ENCODE data around the gene ENSA.
"Not testable (repeated sequence)": the region's sequence is repeated elsewhere in the genome, so short reads cannot be mapped to it uniquely, and the experiment has no call there.

GRCh38 chr1:150581437-150581836 is 48.0 kb downstream of the ENSA start:
- TF ChIP-seq, protein P1, sequence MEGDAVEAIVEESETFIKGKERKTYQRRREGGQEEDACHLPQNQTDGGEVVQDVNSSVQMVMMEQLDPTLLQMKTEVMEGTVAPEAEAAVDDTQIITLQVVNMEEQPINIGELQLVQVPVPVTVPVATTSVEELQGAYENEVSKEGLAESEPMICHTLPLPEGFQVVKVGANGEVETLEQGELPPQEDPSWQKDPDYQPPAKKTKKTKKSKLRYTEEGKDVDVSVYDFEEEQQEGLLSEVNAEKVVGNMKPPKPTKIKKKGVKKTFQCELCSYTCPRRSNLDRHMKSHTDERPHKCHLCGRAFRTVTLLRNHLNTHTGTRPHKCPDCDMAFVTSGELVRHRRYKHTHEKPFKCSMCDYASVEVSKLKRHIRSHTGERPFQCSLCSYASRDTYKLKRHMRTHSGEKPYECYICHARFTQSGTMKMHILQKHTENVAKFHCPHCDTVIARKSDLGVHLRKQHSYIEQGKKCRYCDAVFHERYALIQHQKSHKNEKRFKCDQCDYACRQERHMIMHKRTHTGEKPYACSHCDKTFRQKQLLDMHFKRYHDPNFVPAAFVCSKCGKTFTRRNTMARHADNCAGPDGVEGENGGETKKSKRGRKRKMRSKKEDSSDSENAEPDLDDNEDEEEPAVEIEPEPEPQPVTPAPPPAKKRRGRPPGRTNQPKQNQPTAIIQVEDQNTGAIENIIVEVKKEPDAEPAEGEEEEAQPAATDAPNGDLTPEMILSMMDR (IDR thresholded peaks at IDR 0.05): not testable (repeated sequence)
- not testable (repeated sequence) for TF ChIP-seq POLR2A (IDR thresholded peaks at IDR 0.05)
